Peyer's patch (tissue), 4 donors: ENCODE data around the gene BUB1B.

Experiments used
- POLR2A ChIP-seq, 2 donors: fragments of 450-650 bp; IDR thresholded peaks; one replicate each; pipeline ENCODE4 v1.5.1; 2017; ENCODE audit warnings: antibody characterized with exemption in 2 of 2, mild to moderate bottlenecking in 2 of 2, moderate library complexity in 2 of 2
- TF ChIP-seq, protein P1 (sequence below), 6 experiments: fragments of 450-650 bp in 4 of 6; fragments of 200-600 bp in 2 of 6; sonication (generic) in 1 of 6; IDR thresholded peaks; one replicate each; pipeline ENCODE4 v1.5.1; 2017 to 2019; ENCODE audit warnings: antibody characterized with exemption in 6 of 6, mild to moderate bottlenecking in 3 of 6, moderate library complexity in 1 of 6

GRCh38 chr15:40217166-40217824, 56.4 kb downstream of the BUB1B start:
- TF ChIP-seq, protein P1, sequence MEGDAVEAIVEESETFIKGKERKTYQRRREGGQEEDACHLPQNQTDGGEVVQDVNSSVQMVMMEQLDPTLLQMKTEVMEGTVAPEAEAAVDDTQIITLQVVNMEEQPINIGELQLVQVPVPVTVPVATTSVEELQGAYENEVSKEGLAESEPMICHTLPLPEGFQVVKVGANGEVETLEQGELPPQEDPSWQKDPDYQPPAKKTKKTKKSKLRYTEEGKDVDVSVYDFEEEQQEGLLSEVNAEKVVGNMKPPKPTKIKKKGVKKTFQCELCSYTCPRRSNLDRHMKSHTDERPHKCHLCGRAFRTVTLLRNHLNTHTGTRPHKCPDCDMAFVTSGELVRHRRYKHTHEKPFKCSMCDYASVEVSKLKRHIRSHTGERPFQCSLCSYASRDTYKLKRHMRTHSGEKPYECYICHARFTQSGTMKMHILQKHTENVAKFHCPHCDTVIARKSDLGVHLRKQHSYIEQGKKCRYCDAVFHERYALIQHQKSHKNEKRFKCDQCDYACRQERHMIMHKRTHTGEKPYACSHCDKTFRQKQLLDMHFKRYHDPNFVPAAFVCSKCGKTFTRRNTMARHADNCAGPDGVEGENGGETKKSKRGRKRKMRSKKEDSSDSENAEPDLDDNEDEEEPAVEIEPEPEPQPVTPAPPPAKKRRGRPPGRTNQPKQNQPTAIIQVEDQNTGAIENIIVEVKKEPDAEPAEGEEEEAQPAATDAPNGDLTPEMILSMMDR (IDR thresholded peaks at IDR 0.05): peak; percentile 73 to 95 (median 91)
- no peak for TF ChIP-seq POLR2A (IDR thresholded peaks at IDR 0.05)
